ENCODE results near the gene EMC7.

The EMC7 gene

GRCh38 chr15:34043391-34043790 lies 58.3 kb downstream of the EMC7 start:
- no peak overlapping the region for H3K4me3 ChIP-seq (ENCODE audit: insufficient read depth in 1 of 2, low read depth in 1 of 2, low read length in 2 of 2)
- H2AFZ ChIP-seq (ENCODE audit: low read depth, low read length), result no peak overlapping the region
- H3K9me3 ChIP-seq (ENCODE audit: control insufficient read depth, low read length), result no peaks in the 10 kb centered on the region
- H4K91ac ChIP-seq (ENCODE audit: low read length), result no peak overlapping the region
- H3K27ac ChIP-seq (ENCODE audit: low read length, poor library complexity, severe bottlenecking), result no peak overlapping the region
- no peak overlapping the region for H3K4ac ChIP-seq (ENCODE audit: low read depth in 1 of 2, low read length in 2 of 2)
- no peak overlapping the region for H3K23ac ChIP-seq (ENCODE audit: low read length in 2 of 2)
- no CpG with 5 or more reads among the region's 1 CpG for WGBS
- peak; percentile 26 for DNase-seq
- no peak overlapping the region for H2BK15ac ChIP-seq (ENCODE audit: low read depth, poor library complexity, severe bottlenecking)
- no peak overlapping the region for H2AK5ac ChIP-seq (ENCODE audit: low read length, severe bottlenecking)
- no peaks in the 10 kb centered on the region for H3K27me3 ChIP-seq (ENCODE audit: control insufficient read depth in 1 of 2, insufficient read depth in 1 of 2, low read length in 2 of 2)
- peaks cover 15% of the 10 kb centered on the region for H3K4me1 ChIP-seq (ENCODE audit: control insufficient read depth, insufficient read depth, low read depth, low read length)
- H2BK120ac ChIP-seq (ENCODE audit: low read depth, low read length), result no peak overlapping the region
- no peak overlapping the region for H2BK12ac ChIP-seq (ENCODE audit: low read length in 2 of 2)
- no peak overlapping the region for H3K18ac ChIP-seq (ENCODE audit: low read depth in 1 of 2, low read length in 2 of 2)
- no peaks in the 10 kb centered on the region for H3K36me3 ChIP-seq (ENCODE audit: control insufficient read depth in 1 of 2, insufficient read depth in 2 of 2, low read depth in 1 of 2, low read length in 2 of 2)
- H2BK5ac ChIP-seq (ENCODE audit: low read depth, low read length, poor library complexity, severe bottlenecking), result no peak overlapping the region
- no peak overlapping the region for H4K8ac ChIP-seq (ENCODE audit: low read length)
- no peak overlapping the region for H3K4me2 ChIP-seq (ENCODE audit: low read length, poor library complexity, severe bottlenecking)
- H3K9ac ChIP-seq (ENCODE audit: low read length), result no peak overlapping the region
- no peaks in the 10 kb centered on the region for H3K79me1 ChIP-seq (replicated peaks; ENCODE audit: low read length, poor library complexity, severe bottlenecking)
- H3K14ac ChIP-seq (ENCODE audit: low read length in 2 of 2), result no peak overlapping the region

- Histone ChIP-seq H3K79me1 (replicated peaks; ENCODE audit: low read length, poor library complexity, severe bottlenecking) (no peaks in the 10 kb centered on the region), H3K9ac (ENCODE audit: low read length) (peak overlapping the region; percentile 97), H3K9me3 (ENCODE audit: control insufficient read depth, low read length) (no peaks in the 10 kb centered on the region), H2BK120ac (ENCODE audit: low read depth, low read length) (no peak overlapping the region), H3K4ac (ENCODE audit: low read depth in 1 of 2, low read length in 2 of 2) (no peak overlapping the region), H3K4me2 (ENCODE audit: low read length, poor library complexity, severe bottlenecking) (peak overlapping the region; percentile 60), H2AFZ (ENCODE audit: low read depth, low read length) (no peak overlapping the region), H2BK15ac (ENCODE audit: low read depth, poor library complexity, severe bottlenecking) (no peak overlapping the region), H3K36me3 (ENCODE audit: control insufficient read depth in 1 of 2, insufficient read depth in 2 of 2, low read depth in 1 of 2, low read length in 2 of 2) (no peaks in the 10 kb centered on the region), H2AK5ac (ENCODE audit: low read length, severe bottlenecking) (peak overlapping the region; percentile 10), H3K4me3 (ENCODE audit: insufficient read depth in 1 of 2, low read depth in 1 of 2, low read length in 2 of 2) (peak overlapping the region in 1 of 2 experiments; percentile 96), H3K18ac (ENCODE audit: low read depth in 1 of 2, low read length in 2 of 2) (no peak overlapping the region), H4K8ac (ENCODE audit: low read length) (no peak overlapping the region), H3K27ac (ENCODE audit: low read length, poor library complexity, severe bottlenecking) (no peak overlapping the region), H2BK12ac (ENCODE audit: low read length in 2 of 2) (no peak overlapping the region), H3K14ac (ENCODE audit: low read length in 2 of 2) (no peak overlapping the region), H2BK5ac (ENCODE audit: low read depth, low read length, poor library complexity, severe bottlenecking) (no peak overlapping the region), H3K27me3 (ENCODE audit: control insufficient read depth in 1 of 2, insufficient read depth in 1 of 2, low read length in 2 of 2) (no peaks in the 10 kb centered on the region), H3K23ac (ENCODE audit: low read length in 2 of 2) (no peak overlapping the region), H4K91ac (ENCODE audit: low read length) (no peak overlapping the region), H3K4me1 (ENCODE audit: control insufficient read depth, insufficient read depth, low read depth, low read length) (peaks cover 2% of the 10 kb centered on the region)
- WGBS, result 100% methylated on average over 1 of the region's 1 CpG
- no peak for DNase-seq
Observed at GRCh38 chr15:34039790-34040113, 61.9 kb downstream of the EMC7 start.

GRCh38 chr15:34038871-34039789 lies 62.5 kb downstream of the EMC7 start, which contains the start of gene AVEN:
Gene AVEN (minus strand): TSS chr15:34039204. CDS start chr15:34039046, 158 bp downstream.
- peak within 1 kb of the TSS; percentile 10 for H2AK5ac ChIP-seq (ENCODE audit: low read length, severe bottlenecking)
- peak within 1 kb of the TSS; percentile 78 to 96 for H2BK12ac ChIP-seq (ENCODE audit: low read length in 2 of 2)
- H2BK15ac ChIP-seq (ENCODE audit: low read depth, poor library complexity, severe bottlenecking), result peak within 1 kb of the TSS; percentile 93
- H3K14ac ChIP-seq (ENCODE audit: low read length in 2 of 2), result peak within 1 kb of the TSS; percentile 86 to 95
- peak within 1 kb of the TSS; percentile 1 to 23 for H3K23ac ChIP-seq (ENCODE audit: low read length in 2 of 2)
- peak within 1 kb of the TSS; percentile 96 for H3K27ac ChIP-seq (ENCODE audit: low read length, poor library complexity, severe bottlenecking)
- H3K18ac ChIP-seq (ENCODE audit: low read depth in 1 of 2, low read length in 2 of 2), result peak within 1 kb of the TSS; percentile 96 to 98
- peak within 1 kb of the TSS; percentile 96 for H3K4me3 ChIP-seq (ENCODE audit: insufficient read depth in 1 of 2, low read depth in 1 of 2, low read length in 2 of 2)
- H2BK120ac ChIP-seq (ENCODE audit: low read depth, low read length), result peak within 1 kb of the TSS; percentile 85
- H3K79me1 ChIP-seq (replicated peaks; ENCODE audit: low read length, poor library complexity, severe bottlenecking), result peaks cover 1% of the 10 kb centered on the region
- peak within 1 kb of the TSS; percentile 97 for H4K91ac ChIP-seq (ENCODE audit: low read length)
- H3K4ac ChIP-seq (ENCODE audit: low read depth in 1 of 2, low read length in 2 of 2), result peak within 1 kb of the TSS; percentile 94 to 96
- DNase-seq, result peak; percentile 59
- no peaks in the 10 kb centered on the region for H3K9me3 ChIP-seq (ENCODE audit: control insufficient read depth, low read length)
- no peaks in the 10 kb centered on the region for H3K27me3 ChIP-seq (ENCODE audit: control insufficient read depth in 1 of 2, insufficient read depth in 1 of 2, low read length in 2 of 2)
- H2BK5ac ChIP-seq (ENCODE audit: low read depth, low read length, poor library complexity, severe bottlenecking), result peak within 1 kb of the TSS; percentile 98
- peak within 1 kb of the TSS; percentile 94 for H4K8ac ChIP-seq (ENCODE audit: low read length)
- peak within 1 kb of the TSS; percentile 97 for H2AFZ ChIP-seq (ENCODE audit: low read depth, low read length)
- WGBS, result under 1% methylated on average over 51 of the region's 82 CpGs
- H3K4me1 ChIP-seq (ENCODE audit: control insufficient read depth, insufficient read depth, low read depth, low read length), result peaks cover 2% of the 10 kb centered on the region
- peak within 1 kb of the TSS; percentile 97 for H3K9ac ChIP-seq (ENCODE audit: low read length)
- H3K4me2 ChIP-seq (ENCODE audit: low read length, poor library complexity, severe bottlenecking), result peak within 1 kb of the TSS; percentile 69
- no peaks in the 10 kb centered on the region for H3K36me3 ChIP-seq (ENCODE audit: control insufficient read depth in 1 of 2, insufficient read depth in 2 of 2, low read depth in 1 of 2, low read length in 2 of 2)

Data from mesenchymal stem cell (in vitro differentiated cells and primary cell).